ENCODE results near the gene ZG16B.

The ZG16B gene

DNA sequence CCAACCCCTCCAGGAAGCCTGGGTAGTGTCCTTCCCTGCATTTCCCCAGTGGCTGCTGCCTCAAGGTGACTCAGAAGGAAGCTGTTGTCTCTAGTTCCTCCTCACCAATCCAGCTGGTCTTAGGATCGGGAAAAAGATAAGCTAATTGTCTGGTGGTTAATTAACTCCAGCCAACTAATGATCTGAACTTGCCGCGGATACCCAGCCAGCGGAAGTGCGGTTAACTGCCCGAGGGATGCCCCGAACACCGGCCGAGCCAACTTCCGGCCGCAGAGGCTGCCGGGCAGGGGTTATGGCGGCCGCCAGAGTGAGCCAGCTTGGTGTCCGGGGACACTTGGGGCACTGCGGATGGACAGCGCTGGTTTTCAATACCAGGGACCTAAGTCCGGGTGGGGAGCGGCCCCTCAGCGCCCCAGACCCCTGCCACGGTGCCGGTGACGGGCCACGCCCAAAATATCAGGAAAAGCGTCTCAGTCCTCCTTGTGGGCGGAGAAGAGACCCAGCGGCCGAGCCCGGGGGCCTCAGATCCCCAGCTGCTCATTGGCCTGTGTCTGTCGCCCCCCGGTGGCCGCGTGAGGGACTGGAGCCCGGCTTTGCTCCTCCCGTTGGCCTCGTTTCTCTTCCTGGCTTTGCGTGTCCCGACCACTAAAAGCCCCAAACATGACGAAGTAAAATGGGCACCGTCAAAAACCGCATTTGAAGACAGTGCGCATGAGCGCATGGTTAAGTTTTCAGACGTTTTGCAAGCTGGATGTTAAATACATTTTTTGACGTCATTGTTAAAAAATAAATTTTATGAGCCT is 38.1 kb downstream of the ZG16B start:
- ATAC-seq (peak; percentile 92), DNase-seq (peak; percentile 98)

DNA sequence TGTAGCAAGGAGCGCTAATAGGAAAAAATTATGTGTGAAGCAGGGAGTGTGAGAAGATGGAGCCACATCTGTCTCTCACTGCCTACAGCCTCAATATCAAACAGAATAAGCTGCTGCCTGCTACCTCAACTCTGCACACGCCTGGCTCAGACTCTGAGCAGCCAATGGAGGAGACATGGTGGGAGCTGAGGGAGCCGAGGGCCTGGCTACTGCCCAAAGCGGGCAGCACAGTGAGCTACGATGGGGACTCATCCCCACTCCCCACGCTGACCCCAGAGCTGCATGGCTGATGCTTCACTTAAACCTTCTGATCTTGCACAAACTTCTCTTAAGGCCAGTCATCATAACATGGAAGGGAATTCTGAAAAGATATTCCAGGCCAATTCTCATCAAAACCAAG is 41.8 kb downstream of the ZG16B start:
- ATAC-seq (no peak), DNase-seq (no peak)

GRCh38 chr16:2874032-2874911 is 44.2 kb downstream of the ZG16B start:
- DNase-seq (no peak), ATAC-seq (peak; percentile 9)

GRCh38 chr16:2874912-2875362 is 44.8 kb downstream of the ZG16B start:
- DNase-seq: peak; percentile 76
- peak; percentile 97 for ATAC-seq

DNA sequence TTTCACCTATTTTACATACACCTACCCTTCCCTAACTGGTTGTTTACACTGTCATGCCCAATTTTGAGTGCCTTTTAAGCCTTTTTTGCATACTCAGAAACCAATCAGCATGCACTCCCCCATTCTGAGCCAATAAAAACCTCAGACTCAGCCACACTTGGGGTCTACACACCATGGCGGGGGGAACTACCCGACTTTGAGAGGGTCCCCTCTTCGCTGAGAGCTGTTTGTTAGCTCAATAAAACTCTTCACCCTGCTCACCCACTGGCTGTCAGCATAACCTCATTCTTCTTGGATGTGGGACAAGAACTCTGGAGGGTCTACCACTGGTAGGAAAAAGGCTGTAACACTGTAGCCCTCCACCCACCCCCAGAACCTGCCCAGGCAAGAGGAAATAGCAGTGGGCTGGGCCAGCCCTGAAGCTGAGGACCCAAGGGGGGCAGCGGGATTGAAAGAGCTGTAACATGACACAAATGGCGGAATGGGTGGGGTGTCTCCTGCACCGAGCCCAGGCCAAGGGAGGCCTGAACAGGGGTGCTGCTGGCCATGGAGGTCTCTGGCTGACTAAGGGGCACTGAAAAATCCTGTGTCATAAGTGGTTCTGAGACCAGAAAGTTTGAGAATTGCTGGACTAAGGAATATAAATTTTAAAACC is 49.9 kb downstream of the ZG16B start:
- ATAC-seq: no peak
- no peak for DNase-seq
